PC-3 (cell line): ENCODE results near the gene DSP.

ENCODE experiments used
- CTCF ChIP-seq: fragments of 300-600 bp; sonication (generic); conservative IDR thresholded peaks from 2 replicates; pipeline ENCODE4 v1.5.1; 2017; ENCODE audit warnings: antibody characterized with exemption, low read depth, mild to moderate bottlenecking, low read length
- EZH2 ChIP-seq: fragments of 300-600 bp; sonication (generic); IDR thresholded peaks from one replicate; pipeline ENCODE4 v1.6.1; 2017; ENCODE audit warnings: antibody characterized with exemption, mild to moderate bottlenecking, low read length; ENCODE audit not compliant: unreplicated experiment
- EZH2phosphoT487 ChIP-seq: fragments of 300-600 bp; sonication (generic); IDR thresholded peaks from 2 replicates; pipeline ENCODE4 v1.6.1; 2018; ENCODE audit warnings: mild to moderate bottlenecking, antibody characterized with exemption, low read length, borderline replicate concordance

- TF ChIP-seq CTCF (no peak), EZH2 (no peak), EZH2phosphoT487 (no peak)
Measured at GRCh38 chr6:7631466-7631865, 90.0 kb downstream of the DSP start.
